ENCODE measurements around the gene AUTS2.

Gene AUTS2

GRCh38 chr7:70036695-70037094, 438.4 kb downstream of the AUTS2 start:
- no peak for DNase-seq (ENCODE audit: low read depth)
- no peak for TF ChIP-seq CTCF (IDR thresholded peaks at IDR 0.05; ENCODE audit: control insufficient read depth, extremely low read depth, insufficient read depth)
- H3K4me3 ChIP-seq (ENCODE audit: low read depth, low read length) = no peak overlapping the region

- H3K4me3 ChIP-seq (ENCODE audit: low read depth, low read length) = no peak overlapping the region
- no peak for TF ChIP-seq CTCF (IDR thresholded peaks at IDR 0.05; ENCODE audit: control insufficient read depth, extremely low read depth, insufficient read depth)
- DNase-seq (ENCODE audit: low read depth) = no peak
Measured at GRCh38 chr7:70037171-70037933, 439.1 kb downstream of the AUTS2 start.

- no peak overlapping the region for H3K4me3 ChIP-seq (ENCODE audit: low read depth, low read length)
- TF ChIP-seq CTCF (IDR thresholded peaks at IDR 0.05; ENCODE audit: control insufficient read depth, extremely low read depth, insufficient read depth) = no peak
- DNase-seq (ENCODE audit: low read depth) = no peak
Measured at GRCh38 chr7:70040051-70040450, 441.8 kb downstream of the AUTS2 start.

- TF ChIP-seq CTCF (IDR thresholded peaks at IDR 0.05; ENCODE audit: control insufficient read depth, extremely low read depth, insufficient read depth) = peak; percentile 60
- no peak for DNase-seq (ENCODE audit: low read depth)
- no peak overlapping the region for H3K4me3 ChIP-seq (ENCODE audit: low read depth, low read length)
Measured at GRCh38 chr7:70040970-70041766, 442.9 kb downstream of the AUTS2 start.

- H3K4me3 ChIP-seq (ENCODE audit: low read depth, low read length) = no peak overlapping the region
- TF ChIP-seq CTCF (IDR thresholded peaks at IDR 0.05; ENCODE audit: control insufficient read depth, extremely low read depth, insufficient read depth) = peak; percentile 43
- DNase-seq (ENCODE audit: low read depth) = no peak
Measured at GRCh38 chr7:70042533-70042932, 444.3 kb downstream of the AUTS2 start.

- no peak for DNase-seq (ENCODE audit: low read depth)
- no peak overlapping the region for H3K4me3 ChIP-seq (ENCODE audit: low read depth, low read length)
- no peak for TF ChIP-seq CTCF (IDR thresholded peaks at IDR 0.05; ENCODE audit: control insufficient read depth, extremely low read depth, insufficient read depth)
Measured at GRCh38 chr7:70043015-70043538, 444.8 kb downstream of the AUTS2 start.

Data from LNCaP clone FGC (cell line).